Subcutaneous abdominal adipose tissue (tissue), 5 donors: Measurements from ENCODE around the gene PLA2G1B.

ENCODE experiments used
- H3K27ac ChIP-seq: one replicate; pipeline ENCODE4 v1.7.0; 2013; ENCODE audit warnings: low read depth, mild to moderate bottlenecking, inconsistent platforms, low read length, moderate library complexity
- H3K27me3 ChIP-seq, 5 donors: one replicate each; pipeline ENCODE4 v1.7.0; 2013; ENCODE audit warnings: low read length in 5 of 5, inconsistent platforms in 1 of 5; ENCODE audit not compliant: control insufficient read depth in 5 of 5, insufficient read depth in 4 of 5
- H3K36me3 ChIP-seq, 5 donors: one replicate each; pipeline ENCODE4 v1.7.0; 2013; ENCODE audit warnings: low read length in 5 of 5; ENCODE audit not compliant: control insufficient read depth in 5 of 5, insufficient read depth in 5 of 5
- H3K4me1 ChIP-seq, 5 donors: one replicate each; pipeline ENCODE4 v1.7.0; 2013; ENCODE audit warnings: low read length in 5 of 5, mild to moderate bottlenecking in 3 of 5, moderate library complexity in 1 of 5; ENCODE audit not compliant: control insufficient read depth in 5 of 5, insufficient read depth in 5 of 5
- H3K4me3 ChIP-seq, 5 donors: one replicate each; pipeline ENCODE4 v1.7.0; 2013; ENCODE audit warnings: low read length in 5 of 5, low read depth in 1 of 5
- H3K9ac ChIP-seq, 5 donors: one replicate each; pipeline ENCODE4 v1.7.0; 2013; ENCODE audit warnings: low read length in 5 of 5, mild to moderate bottlenecking in 4 of 5, moderate library complexity in 3 of 5
- H3K9me3 ChIP-seq, 5 donors: one replicate each; pipeline ENCODE4 v1.7.0; 2013; ENCODE audit warnings: low read length in 5 of 5; ENCODE audit not compliant: control insufficient read depth in 5 of 5
- donor health status: healthy.
- donor health status: healthy.
- donor health status: healthy.
- donor health status: healthy.
- donor health status: healthy.

PLA2G1B gene

GRCh38 chr12:120278137-120279069, 49.2 kb downstream of the PLA2G1B start:
- Histone ChIP-seq H3K9ac (no peak overlapping the region), H3K4me1 (no peaks in the 10 kb centered on the region), H3K36me3 (no peaks in the 10 kb centered on the region), H3K27me3 (no peaks in the 10 kb centered on the region), H3K27ac (no peak overlapping the region), H3K9me3 (no peaks in the 10 kb centered on the region), H3K4me3 (no peak overlapping the region)

GRCh38 chr12:120276734-120277133, 50.8 kb downstream of the PLA2G1B start:
- H3K9ac ChIP-seq, result no peak overlapping the region
- no peaks in the 10 kb centered on the region for H3K27me3 ChIP-seq
- H3K36me3 ChIP-seq, result no peaks in the 10 kb centered on the region
- H3K27ac ChIP-seq, result no peak overlapping the region
- H3K4me1 ChIP-seq, result no peaks in the 10 kb centered on the region
- no peak overlapping the region for H3K4me3 ChIP-seq
- H3K9me3 ChIP-seq, result no peaks in the 10 kb centered on the region
